ENCODE data around the gene DCANP1. TPM values are rescaled to one million over a fixed set of nuclear protein-coding genes. Genes with fewer than 3 reads are reported as not detected.
A peak's percentile ranks its signal among the peaks of the same experiment; 100 is the strongest.

The DCANP1 gene
- total RNA-seq, 3 donors from 2014 or later (not counting 1 experiment from before 2014, with no cell fraction given): 0.07 TPM; not detected in 2

GRCh38 chr5:135492319-135492626 is 45.1 kb upstream of the DCANP1 start:
- H3K4me1 ChIP-seq (ENCODE audit: control insufficient read depth, insufficient read depth, low read length): no peaks in the 10 kb centered on the region
- H3K36me3 ChIP-seq (ENCODE audit: control insufficient read depth, insufficient read depth, low read length): no peaks in the 10 kb centered on the region
- ATAC-seq (no peak), DNase-seq (peak in 1 of 2 donors; percentile 5)
- no peak overlapping the region for H3K27ac ChIP-seq (ENCODE audit: low read length)
- Mint-ChIP-seq H3K36me3 (no peaks in the 10 kb centered on the region), H3K4me1 (peaks cover 0 to 5% of the 10 kb centered on the region in 2 donors), H3K27ac (no peak overlapping the region), H3K4me3 (no peak overlapping the region), H3K27me3 (ENCODE audit: low read depth in 2 of 2) (peaks cover 51 to 56% of the 10 kb centered on the region in 2 donors), H3K9me3 (no peaks in the 10 kb centered on the region)
- no peak for TF ChIP-seq CTCF (IDR thresholded peaks at IDR 0.05)
- no peaks in the 10 kb centered on the region for H3K9me3 ChIP-seq (ENCODE audit: control insufficient read depth, insufficient read depth, low read length)
- WGBS (ENCODE audit: insufficient coverage): 78% methylated on average over 3 of the region's 3 CpGs
- H3K4me3 ChIP-seq (ENCODE audit: low read length): no peak overlapping the region
- peaks cover 27% of the 10 kb centered on the region for H3K27me3 ChIP-seq (ENCODE audit: control insufficient read depth, insufficient read depth, low read length)
- intact Hi-C loops (cut with micrococcal nuclease): no loop called here

GRCh38 chr5:135491552-135492318 is 44.6 kb upstream of the DCANP1 start:
- peaks cover 0 to 5% of the 10 kb centered on the region in 2 donors for H3K4me1 Mint-ChIP-seq
- H3K9me3 Mint-ChIP-seq: no peaks in the 10 kb centered on the region
- H3K27ac Mint-ChIP-seq: no peak overlapping the region
- no peaks in the 10 kb centered on the region for H3K36me3 Mint-ChIP-seq
- TF ChIP-seq CTCF (IDR thresholded peaks at IDR 0.05): no peak
- no peak for ATAC-seq
- WGBS (ENCODE audit: insufficient coverage): 17% methylated on average over 40 of the region's 40 CpGs
- Histone ChIP-seq H3K4me1 (ENCODE audit: control insufficient read depth, insufficient read depth, low read length) (no peaks in the 10 kb centered on the region), H3K27ac (ENCODE audit: low read length) (no peak overlapping the region), H3K4me3 (ENCODE audit: low read length) (no peak overlapping the region), H3K36me3 (ENCODE audit: control insufficient read depth, insufficient read depth, low read length) (no peaks in the 10 kb centered on the region), H3K9me3 (ENCODE audit: control insufficient read depth, insufficient read depth, low read length) (no peaks in the 10 kb centered on the region), H3K27me3 (ENCODE audit: control insufficient read depth, insufficient read depth, low read length) (peaks cover 27% of the 10 kb centered on the region)
- H3K27me3 Mint-ChIP-seq (ENCODE audit: low read depth in 2 of 2): peaks cover 53 to 57% of the 10 kb centered on the region in 2 donors
- H3K4me3 Mint-ChIP-seq: no peak overlapping the region
- DNase-seq: no peak
- intact Hi-C loops (cut with micrococcal nuclease): no loop called here

- peaks cover 0 to 5% of the 10 kb centered on the region in 2 donors for H3K4me1 Mint-ChIP-seq
- intact Hi-C loops (cut with micrococcal nuclease): no loop called here
- 18% methylated on average over 13 of the region's 14 CpGs for WGBS (ENCODE audit: insufficient coverage)
Observed at GRCh38 chr5:135491038-135491551, 43.9 kb upstream of the DCANP1 start.

More at GRCh38 chr5:135491038-135491551, 43.9 kb upstream of the DCANP1 start:
- H3K4me3 ChIP-seq (ENCODE audit: low read length): no peak overlapping the region
- no peaks in the 10 kb centered on the region for H3K9me3 ChIP-seq (ENCODE audit: control insufficient read depth, insufficient read depth, low read length)
- H3K9me3 Mint-ChIP-seq: no peaks in the 10 kb centered on the region
- H3K27me3 Mint-ChIP-seq (ENCODE audit: low read depth in 2 of 2): peaks cover 58 to 61% of the 10 kb centered on the region in 2 donors
- DNase-seq (no peak), ATAC-seq (no peak)
- H3K27ac ChIP-seq (ENCODE audit: low read length): no peak overlapping the region
- no peaks in the 10 kb centered on the region for H3K4me1 ChIP-seq (ENCODE audit: control insufficient read depth, insufficient read depth, low read length)
- H3K27ac Mint-ChIP-seq: no peak overlapping the region
- H3K36me3 ChIP-seq (ENCODE audit: control insufficient read depth, insufficient read depth, low read length): no peaks in the 10 kb centered on the region
- no peaks in the 10 kb centered on the region for H3K36me3 Mint-ChIP-seq
- no peak overlapping the region for H3K4me3 Mint-ChIP-seq
- H3K27me3 ChIP-seq (ENCODE audit: control insufficient read depth, insufficient read depth, low read length): peaks cover 27% of the 10 kb centered on the region
- no peak for TF ChIP-seq CTCF (IDR thresholded peaks at IDR 0.05)

All from natural killer cell (primary cell).